ENCODE measurements around the gene FUT2.

GRCh38 chr19:48702701-48703100, 6.9 kb downstream of the FUT2 start:
- TF ChIP-seq ZFP30 (CRISPR knock-in tag; IDR thresholded peaks at IDR 0.05) = no peak
- TF ChIP-seq CREB5 (CRISPR knock-in tag; IDR thresholded peaks at IDR 0.05; ENCODE audit: low read depth) = no peak
- no peak for TF ChIP-seq CSDC2 (CRISPR knock-in tag; IDR thresholded peaks at IDR 0.05)
- no peak for TF ChIP-seq ZNF70 (CRISPR knock-in tag; IDR thresholded peaks at IDR 0.05)
- no peak for TF ChIP-seq ISL1 (CRISPR knock-in tag; IDR thresholded peaks at IDR 0.05)
- TF ChIP-seq ESRRG (CRISPR knock-in tag; IDR thresholded peaks at IDR 0.05) = no peak
- no peak for TF ChIP-seq RARB (CRISPR knock-in tag; IDR thresholded peaks at IDR 0.05)

Data from SK-N-SH treated with all-trans-retinoic acid at 6 μM for 48 hours (cell line).